ENCODE data around the gene PRKACB. TPM values are rescaled to one million over a fixed set of nuclear protein-coding genes. Genes with fewer than 3 reads are reported as not detected.

The PRKACB gene
- total RNA-seq: 39.4 TPM

DNA sequence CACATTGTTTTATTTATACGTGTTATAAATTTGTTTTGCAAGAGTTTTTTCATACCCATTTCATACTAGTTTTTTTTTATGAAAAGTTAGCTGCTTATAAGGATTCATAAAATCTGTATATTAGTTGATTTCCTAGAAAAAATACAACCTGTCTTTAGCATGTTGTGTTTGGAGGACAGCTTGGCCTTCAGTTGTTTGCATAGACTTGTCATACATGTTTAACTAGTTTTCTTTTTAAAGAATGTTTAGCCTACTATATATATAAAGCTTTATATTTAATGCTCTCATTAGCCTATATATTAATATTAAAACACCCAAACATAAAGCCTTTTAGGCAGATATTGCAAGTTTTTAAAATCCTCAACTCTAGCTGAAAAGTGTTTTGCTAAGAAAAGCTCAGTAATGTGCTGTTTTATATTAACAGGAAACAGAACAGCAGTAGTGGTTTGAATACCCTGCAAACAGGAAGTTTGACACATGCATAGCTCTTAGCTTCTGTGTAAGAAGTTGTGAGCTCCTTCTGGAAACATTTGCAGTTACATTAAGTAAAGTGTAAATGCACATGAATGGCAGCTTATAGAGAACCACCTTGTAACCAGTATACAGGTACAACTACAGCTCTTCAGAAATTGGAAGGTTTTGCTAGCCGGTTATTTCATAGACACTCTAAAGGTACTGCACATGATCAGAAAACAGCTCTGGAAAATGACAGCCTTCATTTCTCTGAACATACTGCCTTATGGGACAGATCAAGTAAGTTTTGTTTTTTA lies at the start of gene PRKACB:
TSS of gene PRKACB (plus strand) at position 476 of the 770 bp plus-strand sequence. CDS start at position 567, 91 bp downstream.

Small RNA genes lying within 50 kb of the gene (small RNA-seq; reads per million reads assigned to genes)
- gene AL450063.1 (ENCODE audit: low replicate concordance) (not detected), gene RF00410 (ENCODE audit: low replicate concordance) (0.07 reads per million)

Other genes with a start within 250 kb of the PRKACB start
- 6.3 TPM for gene TTLL7, start 145.1 kb upstream of the PRKACB start, total RNA-seq
- gene SAMD13, start 157.4 kb downstream of the PRKACB start, total RNA-seq: 3.0 TPM

All from metanephros (tissue), 2 donors.